Naive thymus-derived CD8-positive, alpha-beta T cell (primary cell): ENCODE measurements around the gene RNF215. TPM values are rescaled to one million over a fixed set of nuclear protein-coding genes. Genes with fewer than 3 reads are reported as not detected.

Experiments used
- ATAC-seq, 2 donors: fragments of 150-1000 bp; cut with Tn5 transposase in 1 of 2; sonication (Bioruptor Pico), chemical (Tn5 transposase) in 1 of 2; 1 replicate in 1 of 2; 2 replicates in 1 of 2; pipeline ENCODE4 v1.10.0; 2021; ENCODE audit warnings: mild to moderate bottlenecking in 2 of 2, moderate library complexity in 2 of 2
- POLR2A ChIA-PET: fragments of 350-600 bp; sonication (Branson Sonifier 250); formaldehyde crosslinking; loops from one replicate; lab custom pipeline; 2021; ENCODE audit warnings: antibody characterized with exemption; lab: Charles Lee
- DNase-seq, 10 donors: peaks; one replicate each; pipeline versions ENCODE4 v3.0.0 to v3.0.0-alpha.2; 2020 to 2022
- H3K27ac Mint-ChIP-seq, 10 donors: one replicate each; pipeline ENCODE4 v1.8.0; 2020 to 2022; ENCODE audit warnings: mild to moderate bottlenecking in 10 of 10, mixed read lengths in 10 of 10, moderate library complexity in 4 of 10, inconsistent platforms in 1 of 10
- H3K27me3 Mint-ChIP-seq, 5 donors: one replicate each; pipeline ENCODE4 v1.8.0; 2021 to 2022; ENCODE audit warnings: mixed read lengths in 5 of 5
- H3K36me3 Mint-ChIP-seq, 3 donors: one replicate each; pipeline ENCODE4 v1.8.0; 2020 to 2022; ENCODE audit warnings: mixed read lengths in 3 of 3, mild to moderate bottlenecking in 2 of 3, inconsistent platforms in 1 of 3
- H3K4me1 Mint-ChIP-seq, 4 donors: one replicate each; pipeline ENCODE4 v1.8.0; 2021 to 2022; ENCODE audit warnings: mixed read lengths in 4 of 4
- H3K4me3 Mint-ChIP-seq, 10 donors: one replicate each; pipeline ENCODE4 v1.8.0; 2020 to 2022; ENCODE audit warnings: mild to moderate bottlenecking in 10 of 10, mixed read lengths in 10 of 10, moderate library complexity in 6 of 10, inconsistent platforms in 1 of 10
- H3K9me3 Mint-ChIP-seq, 9 donors: one replicate each; pipeline ENCODE4 v1.8.0; 2020 to 2022; ENCODE audit warnings: mixed read lengths in 9 of 9, mild to moderate bottlenecking in 3 of 9, inconsistent platforms in 1 of 9, moderate library complexity in 1 of 9
- polyA plus RNA-seq, 3 donors: library from polyadenylated mRNA; unstranded; fragments of 300-500 nt; fragmentation: Illumina TruSeq; gene quantifications; one replicate each; pipeline ENCODE4 v1.2.3, GENCODE V29; 2021
- total RNA-seq, 8 experiments: library from RNA in 2 of 8; stranded (reverse) in 2 of 8; gene quantifications; one replicate each; pipeline ENCODE4 v1.2.3 and lab custom pipeline; 2021 to 2026

The RNF215 gene
- total and polyA plus RNA-seq, 5 experiments from 2014 or later = 0.14 to 6.2 (median 0.44) TPM

DNA sequence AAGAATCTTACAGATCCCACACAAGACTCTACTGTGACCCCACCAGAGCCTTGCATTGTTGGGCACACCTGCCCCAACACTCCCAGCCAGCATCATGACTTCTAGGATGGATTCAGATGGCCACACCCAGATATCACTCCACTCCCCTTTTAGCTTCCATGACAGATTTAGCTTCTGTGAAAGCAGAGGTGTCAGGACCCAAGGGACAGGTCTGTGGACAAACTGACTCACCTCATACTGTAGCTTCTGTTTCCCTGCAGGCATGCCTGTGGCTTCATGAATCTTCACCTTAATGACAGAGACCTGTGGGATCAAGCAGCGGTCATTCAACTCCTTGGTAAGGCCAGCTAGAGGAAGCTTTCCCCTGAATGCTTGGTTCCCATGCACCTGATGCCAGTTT, 52.0 kb downstream of the RNF215 start:
- Mint-ChIP-seq H3K4me1 (peaks cover 0 to 3% (median under 1%) of the 10 kb centered on the region in 4 donors), H3K36me3 (peaks cover 0 to 94% (median 22%) of the 10 kb centered on the region in 3 donors), H3K27me3 (no peaks in the 10 kb centered on the region), H3K9me3 (no peaks in the 10 kb centered on the region), H3K4me3 (no peak overlapping the region), H3K27ac (peak overlapping the region in 6 of 10 donors; percentile 29 to 60 (median 38))
- DNase-seq (peak in 1 of 10 donors; percentile 13), ATAC-seq (no peak)
- POLR2A ChIA-PET = interaction anchor here (0.5 to 2.8 kb wide), 7 partner anchors 12 to 86 kb away, joined by 3 to 12 read pairs (median 5); partner anchors contain the start of genes CASTOR1, CCDC157 and SF3A1

DNA sequence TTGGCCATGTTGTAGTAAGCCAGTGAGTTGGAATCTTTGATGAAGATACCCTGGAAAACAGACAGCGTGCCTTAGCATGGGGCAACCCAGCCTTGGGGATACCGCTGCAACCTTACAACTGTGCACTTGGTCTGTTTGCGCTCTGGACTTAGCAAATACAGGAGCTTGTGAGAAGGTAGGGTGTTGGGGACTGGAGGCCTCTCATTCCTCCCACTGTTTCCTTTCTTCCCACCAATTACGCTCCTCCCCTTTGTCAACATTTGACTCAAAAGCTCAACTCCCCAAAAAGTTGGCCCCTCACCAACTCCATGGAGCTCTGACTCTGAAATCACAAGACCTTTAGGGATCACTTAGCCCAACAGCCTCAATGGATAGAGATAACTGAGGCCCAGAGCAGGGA, 52.6 kb downstream of the RNF215 start:
- POLR2A ChIA-PET = interaction anchor here (1.0 to 1.5 kb wide), 4 partner anchors 11 to 87 kb away, joined by 3 to 6 read pairs (median 4); partner anchors contain the start of gene CASTOR1
- DNase-seq = peak in 1 of 10 donors; percentile 8
- Mint-ChIP-seq H3K27ac (peak overlapping the region in 6 of 10 donors; percentile 5 to 70 (median 43)), H3K4me3 (no peak overlapping the region), H3K27me3 (no peaks in the 10 kb centered on the region), H3K4me1 (peaks cover 0 to 3% (median under 1%) of the 10 kb centered on the region in 4 donors), H3K9me3 (no peaks in the 10 kb centered on the region), H3K36me3 (peaks cover 0 to 94% (median 22%) of the 10 kb centered on the region in 3 donors)
- ATAC-seq = no peak

DNA sequence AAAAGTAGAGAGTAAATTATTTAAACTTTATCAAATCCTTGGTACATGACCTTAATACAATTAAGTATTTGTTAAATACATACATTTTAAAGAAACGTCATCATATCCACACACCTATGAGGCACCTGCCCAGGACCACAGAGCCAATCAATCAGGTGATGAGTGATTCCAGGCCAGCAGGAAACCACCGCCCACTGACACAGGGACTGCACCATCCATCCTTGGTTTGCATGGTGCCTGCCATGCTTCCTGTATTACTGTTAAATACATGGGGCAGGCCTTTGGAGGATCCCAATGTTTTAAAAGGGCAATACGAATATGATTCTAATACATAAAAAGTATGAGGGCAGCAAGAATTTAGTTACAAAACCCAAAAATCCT, 53.5 kb downstream of the RNF215 start:
- POLR2A ChIA-PET = interaction anchor here (1.6 to 13.2 kb wide), 2 partner anchors 25 to 41 kb away, joined by 5 to 348 read pairs; partner anchors contain the start of gene CASTOR1
- DNase-seq (no peak), ATAC-seq (no peak)
- H3K4me1 Mint-ChIP-seq = peaks cover 0 to 3% (median under 1%) of the 10 kb centered on the region in 4 donors
- no peak overlapping the region for H3K4me3 Mint-ChIP-seq
- H3K27ac Mint-ChIP-seq = peak overlapping the region in 4 of 10 donors; percentile 19 to 89 (median 39)
- H3K36me3 Mint-ChIP-seq = peaks cover 0 to 86% (median 17%) of the 10 kb centered on the region in 3 donors
- no peaks in the 10 kb centered on the region for H3K9me3 Mint-ChIP-seq
- H3K27me3 Mint-ChIP-seq = no peaks in the 10 kb centered on the region

DNA sequence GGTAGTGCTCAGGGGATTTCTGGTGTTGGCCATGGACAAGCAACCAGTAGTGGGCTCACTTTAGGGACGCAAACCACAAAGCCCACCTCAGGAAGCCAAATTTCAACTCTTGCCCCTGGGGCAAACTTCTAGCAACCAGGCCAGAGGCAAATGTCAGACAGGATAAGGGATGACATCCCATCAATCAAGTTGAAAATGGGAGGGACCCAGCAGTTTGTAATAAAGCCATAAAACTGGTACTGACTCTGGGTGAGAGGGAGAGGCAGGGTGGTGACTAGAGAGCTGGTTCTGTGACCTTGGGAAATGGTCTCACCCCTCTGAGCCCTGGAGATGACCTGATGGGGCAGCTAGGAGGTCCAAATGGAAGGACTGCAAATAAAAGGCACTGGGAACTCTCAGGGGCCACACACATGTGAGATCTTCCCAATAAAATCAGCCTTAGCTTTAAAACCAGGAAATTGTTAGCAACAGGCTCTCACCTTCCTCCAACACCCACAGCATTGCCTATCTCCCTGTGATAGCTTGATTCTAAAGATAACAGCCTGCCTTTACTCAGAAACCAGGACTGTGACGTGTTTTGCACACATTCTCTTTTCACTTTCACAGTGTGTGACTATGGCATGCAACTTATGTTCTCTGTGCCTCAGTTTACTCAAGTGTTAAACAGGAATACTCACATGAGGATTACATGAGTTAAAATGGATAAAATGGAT, 54.1 kb downstream of the RNF215 start:
- peaks cover 0 to 81% (median 17%) of the 10 kb centered on the region in 3 donors for H3K36me3 Mint-ChIP-seq
- POLR2A ChIA-PET = interaction anchor here (0.6 to 13.2 kb wide), 5 partner anchors 20 to 50 kb away, joined by 3 to 348 read pairs (median 5); partner anchors contain the start of gene CASTOR1
- H3K9me3 Mint-ChIP-seq = no peaks in the 10 kb centered on the region
- H3K4me1 Mint-ChIP-seq = peaks cover 0 to 4% (median 1%) of the 10 kb centered on the region in 4 donors
- ATAC-seq (no peak), DNase-seq (peak in 1 of 10 donors; percentile 26)
- H3K4me3 Mint-ChIP-seq = no peak overlapping the region
- no peaks in the 10 kb centered on the region for H3K27me3 Mint-ChIP-seq
- H3K27ac Mint-ChIP-seq = peak overlapping the region in 5 of 10 donors; percentile 25 to 75 (median 43)

DNA sequence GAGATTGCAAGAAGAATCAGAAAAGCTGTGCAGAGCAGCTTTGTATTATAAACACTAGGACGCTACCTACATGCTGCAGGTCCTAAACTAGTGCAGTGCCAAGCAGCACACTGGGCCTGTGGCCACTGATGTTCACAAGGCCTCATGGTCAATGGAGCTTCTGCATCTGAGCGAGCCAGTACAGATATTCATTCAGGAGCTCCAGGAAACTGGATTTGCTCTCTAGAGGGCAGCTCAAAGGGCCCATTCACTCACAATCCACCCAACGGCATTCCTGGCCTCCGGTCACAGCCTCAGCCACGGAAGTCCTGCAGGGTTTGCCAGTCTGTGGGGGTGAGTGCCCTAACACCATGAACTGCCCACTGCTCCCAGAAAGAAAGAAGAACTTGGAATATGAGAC, 54.7 kb downstream of the RNF215 start:
- DNase-seq (peak in 1 of 10 donors; percentile 43), ATAC-seq (no peak)
- no peak overlapping the region for H3K4me3 Mint-ChIP-seq
- POLR2A ChIA-PET = interaction anchor here (0.6 to 13.2 kb wide), 5 partner anchors 20 to 49 kb away, joined by 3 to 348 read pairs (median 5); partner anchors contain the start of gene CASTOR1
- no peaks in the 10 kb centered on the region for H3K9me3 Mint-ChIP-seq
- no peaks in the 10 kb centered on the region for H3K27me3 Mint-ChIP-seq
- H3K36me3 Mint-ChIP-seq = peaks cover 0 to 75% (median 12%) of the 10 kb centered on the region in 3 donors
- H3K27ac Mint-ChIP-seq = peak overlapping the region in 6 of 10 donors; percentile 25 to 75 (median 49)
- H3K4me1 Mint-ChIP-seq = peaks cover 5 to 8% (median 6%) of the 10 kb centered on the region in 4 donors

Other genes with a start within 250 kb of the RNF215 start
- gene LIF, start 140.7 kb downstream of the RNF215 start, total RNA-seq = not detected
- gene LIF, start 140.7 kb downstream of the RNF215 start, polyA plus RNA-seq = not detected
- gene OSM, start 120.6 kb downstream of the RNF215 start, total RNA-seq = 1 to 10 TPM in 1 of 2 experiments, under 1 TPM in 1; 0.81 to 1.1 TPM
- 10 to 100 TPM in 1 of 3 donors, 1 to 10 TPM in 2; 4.4 to 11.6 (median 4.4) TPM for gene OSM, start 120.6 kb downstream of the RNF215 start, polyA plus RNA-seq
- 10 to 100 TPM; 18.0 to 20.4 TPM for gene CASTOR1, start 97.9 kb downstream of the RNF215 start, total RNA-seq
- 10 to 100 TPM; 16.9 to 33.5 (median 20.8) TPM for gene CASTOR1, start 97.9 kb downstream of the RNF215 start, polyA plus RNA-seq
- 10 to 100 TPM; 66.7 to 67.7 TPM for gene TBC1D10A, start 60.5 kb downstream of the RNF215 start, total RNA-seq
- 10 to 100 TPM; 56.7 to 83.4 (median 62.0) TPM for gene TBC1D10A, start 60.5 kb downstream of the RNF215 start, polyA plus RNA-seq
- 100 to 1,000 TPM; 313 to 314 TPM for gene SF3A1, start 30.5 kb downstream of the RNF215 start, total RNA-seq
- gene SF3A1, start 30.5 kb downstream of the RNF215 start, polyA plus RNA-seq = 100 to 1,000 TPM in 1 of 3 donors, 10 to 100 TPM in 2; 66.5 to 119 (median 99.8) TPM
- gene CCDC157, start 30.4 kb downstream of the RNF215 start, total RNA-seq = 1 to 10 TPM; 2.8 to 4.1 TPM
- gene CCDC157, start 30.4 kb downstream of the RNF215 start, polyA plus RNA-seq = 1 to 10 TPM in 2 of 3 donors, under 1 TPM in 1; 0.66 to 2.5 (median 1.1) TPM
- 10 to 100 TPM; 17.8 to 19.9 TPM for gene SEC14L2, start 9.6 kb upstream of the RNF215 start, total RNA-seq
- gene SEC14L2, start 9.6 kb upstream of the RNF215 start, polyA plus RNA-seq = 10 to 100 TPM; 16.8 to 25.9 (median 22.5) TPM
- gene MTFP1, start 38.4 kb upstream of the RNF215 start, total RNA-seq = 10 to 100 TPM; 15.8 to 18.0 TPM
- 10 to 100 TPM; 42.3 to 53.5 (median 50.0) TPM for gene MTFP1, start 38.4 kb upstream of the RNF215 start, polyA plus RNA-seq
- not detected for gene SEC14L3, start 84.6 kb upstream of the RNF215 start, total RNA-seq
- gene SEC14L3, start 84.6 kb upstream of the RNF215 start, polyA plus RNA-seq = not detected
- not detected for gene SEC14L4, start 118.3 kb upstream of the RNF215 start, total RNA-seq
- gene SEC14L4, start 118.3 kb upstream of the RNF215 start, polyA plus RNA-seq = not detected
- not detected for gene SEC14L6, start 159.3 kb upstream of the RNF215 start, total RNA-seq
- gene SEC14L6, start 159.3 kb upstream of the RNF215 start, polyA plus RNA-seq = not detected
- gene GAL3ST1, start 187.3 kb upstream of the RNF215 start, total RNA-seq = 1 to 10 TPM; 1.6 to 2.7 TPM
- gene GAL3ST1, start 187.3 kb upstream of the RNF215 start, polyA plus RNA-seq = 1 to 10 TPM in 1 of 3 donors, not detected in 2; 1.1 TPM
- 10 to 100 TPM; 60.4 to 70.2 TPM for gene PES1, start 204.5 kb upstream of the RNF215 start, total RNA-seq
- gene PES1, start 204.5 kb upstream of the RNF215 start, polyA plus RNA-seq = 10 to 100 TPM; 34.0 to 57.8 (median 34.3) TPM
- gene TCN2, start 219.8 kb upstream of the RNF215 start, total RNA-seq = under 1 TPM in 1 of 2 experiments, not detected in 1; 0.62 TPM
- gene TCN2, start 219.8 kb upstream of the RNF215 start, polyA plus RNA-seq = under 1 TPM in 1 of 3 donors, not detected in 2; 0.20 TPM
- 1 to 10 TPM; 1.5 to 1.6 TPM for gene SLC35E4, start 248.4 kb upstream of the RNF215 start, total RNA-seq
- under 1 TPM; 0.64 to 0.94 (median 0.94) TPM for gene SLC35E4, start 248.4 kb upstream of the RNF215 start, polyA plus RNA-seq